Upper lobe of left lung (tissue), 6 donors: ENCODE results near the gene JAZF1. TPM values are rescaled to one million over a fixed set of nuclear protein-coding genes. Genes with fewer than 3 reads are reported as not detected.

ENCODE experiments used
- ATAC-seq, 2 donors: fragments of 200-7000 bp; cut with Tn5 transposase; one replicate each; pipeline ENCODE4 v1.9.1; 2022; ENCODE audit warnings: mild to moderate bottlenecking in 2 of 2, moderate library complexity in 2 of 2; ENCODE audit not compliant: low FRiP score in 2 of 2
- DNase-seq, 2 donors: peaks; one replicate each; pipeline ENCODE4 v3.0.0-alpha.2; 2019 to 2020
- H3K27ac ChIP-seq, 4 donors: fragments of 200-600 bp; sonication (generic); one replicate each; pipeline ENCODE4 v1.5.1; 2016 to 2019
- H3K27me3 ChIP-seq, 4 donors: fragments of 200-600 bp; sonication (generic); one replicate each; pipeline ENCODE4 v1.5.1; 2017 to 2019
- H3K36me3 ChIP-seq, 4 donors: fragments of 200-600 bp; sonication (generic); one replicate each; pipeline ENCODE4 v1.5.1; 2016 to 2019
- H3K4me1 ChIP-seq, 4 donors: fragments of 200-600 bp; sonication (generic); one replicate each; pipeline ENCODE4 v1.5.1; 2018 to 2019
- H3K4me3 ChIP-seq, 4 donors: fragments of 200-600 bp; sonication (generic); one replicate each; pipeline ENCODE4 v1.5.1; 2017 to 2019; ENCODE audit warnings: mild to moderate bottlenecking in 2 of 4, moderate library complexity in 1 of 4
- H3K9me3 ChIP-seq, 4 donors: fragments of 200-600 bp; sonication (generic); one replicate each; pipeline ENCODE4 v1.5.1; 2018 to 2019
- CTCF ChIP-seq, 6 experiments: fragments of 450-650 bp in 4 of 6; fragments of 200-600 bp in 2 of 6; sonication (generic) in 2 of 6; IDR thresholded peaks; one replicate each; pipeline ENCODE4 v1.5.1; 2016 to 2019; ENCODE audit warnings: antibody characterized with exemption in 6 of 6
- EP300 ChIP-seq, 4 donors: sonication (generic); formaldehyde crosslinking; IDR thresholded peaks; one replicate each; pipeline ENCODE4 v1.5.1; 2017; ENCODE audit warnings: antibody characterized with exemption in 4 of 4, control low read depth in 2 of 4
- POLR2A ChIP-seq, 4 donors: fragments of 450-650 bp; IDR thresholded peaks; one replicate each; pipeline ENCODE4 v1.5.1; 2016 to 2017; ENCODE audit warnings: antibody characterized with exemption in 4 of 4, mild to moderate bottlenecking in 2 of 4
- POLR2AphosphoS5 ChIP-seq, 2 donors: sonication (generic); formaldehyde crosslinking; IDR thresholded peaks; one replicate each; pipeline ENCODE4 v1.5.1; 2017; ENCODE audit warnings: antibody characterized with exemption in 2 of 2
- WGBS, 2 donors: methylation state at CpG; one replicate each; pipeline ENCODE4 v1.1.5; 2017 to 2018; 5-methylcytosine and 5-hydroxymethylcytosine counted together
- total RNA-seq, 6 donors: library from RNA; depleted of rRNA in 4 of 6; stranded (reverse); fragments of >200 nt in 4 of 6; gene quantifications; one replicate each; pipeline versions ENCODE4 v1.1.0 to v1.2.1, GENCODE V29; 2016 to 2021
- donor health status: DM: no; HTN: no; CAD: no; lungs with moderate emphysema.
- donor health status: DM: no; HTN: yes; CAD: no; lungs with severe emphysema.

The JAZF1 gene
- total RNA-seq, 6 donors from 2014 or later, result 4.2 to 19.4 (median 12.4) TPM

GRCh38 chr7:27972276-27972675, 208.3 kb downstream of the JAZF1 start:
- Histone ChIP-seq H3K36me3 (no peaks in the 10 kb centered on the region), H3K4me1 (no peaks in the 10 kb centered on the region), H3K4me3 (no peak overlapping the region), H3K27me3 (no peaks in the 10 kb centered on the region), H3K9me3 (no peaks in the 10 kb centered on the region), H3K27ac (no peak overlapping the region)
- peak in 1 of 2 donors; percentile 43 for ATAC-seq
- WGBS, 2 donors, result 35 to 43% methylated on average over 2 of the region's 2 CpGs
- no peak for TF ChIP-seq EP300 (IDR thresholded peaks at IDR 0.05)
- no peak for TF ChIP-seq POLR2AphosphoS5 (IDR thresholded peaks at IDR 0.05)
- no peak for TF ChIP-seq CTCF (IDR thresholded peaks at IDR 0.05)
- no peak for TF ChIP-seq POLR2A (IDR thresholded peaks at IDR 0.05)
- DNase-seq, result no peak

DNA sequence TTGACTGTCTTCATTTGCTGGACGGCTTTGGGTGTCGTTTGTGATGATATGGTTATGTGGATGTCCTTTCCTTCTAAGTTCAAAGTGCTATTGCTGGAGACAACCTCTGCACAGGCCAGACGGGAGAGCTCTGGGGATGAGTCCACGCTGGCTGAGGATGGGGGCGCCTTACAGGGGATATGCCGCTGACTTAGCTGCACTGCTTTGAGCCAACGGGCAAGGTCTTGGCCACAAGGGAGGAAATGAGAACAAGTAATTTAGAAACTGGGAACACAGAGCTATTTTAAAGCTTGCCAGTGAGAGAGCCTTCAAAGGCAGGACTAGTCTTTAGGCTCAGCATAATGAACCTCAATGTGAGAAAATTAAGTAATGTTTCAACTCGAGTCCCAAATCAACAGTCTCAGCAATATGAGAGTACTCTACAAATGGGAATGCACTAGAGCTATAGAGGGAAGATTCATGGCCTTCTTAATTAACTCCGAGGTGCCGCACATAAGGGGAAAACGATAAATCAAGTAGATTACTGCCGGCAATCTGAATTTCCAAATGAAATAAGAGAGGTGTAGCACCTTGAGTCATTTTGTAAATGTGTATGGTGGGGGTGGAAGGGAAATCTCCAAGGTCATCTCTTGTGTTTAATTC, 209.3 kb downstream of the JAZF1 start:
- no peak for ATAC-seq

DNA sequence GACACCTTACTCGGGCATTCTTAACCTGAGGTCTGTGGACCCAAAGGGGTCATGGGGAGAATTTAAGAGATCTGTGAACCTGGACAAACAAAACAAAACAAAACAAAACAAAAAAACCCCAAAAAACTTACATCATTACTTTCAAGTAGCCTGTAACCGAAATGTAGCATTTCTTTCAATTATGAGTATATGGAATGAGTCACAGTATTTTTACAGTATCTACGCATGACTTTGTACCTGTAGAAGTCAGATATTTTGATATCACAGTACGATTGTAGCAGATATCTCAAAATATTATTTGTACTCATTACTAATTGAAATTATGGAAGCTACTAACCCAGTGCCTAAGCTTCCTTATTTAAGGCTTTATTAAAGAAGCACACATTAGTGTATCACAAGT, 210.2 kb downstream of the JAZF1 start:
- WGBS, 2 donors, result 66 to 74% methylated on average over 4 of the region's 4 CpGs
- Histone ChIP-seq H3K27ac (no peak overlapping the region), H3K36me3 (no peaks in the 10 kb centered on the region), H3K4me3 (no peak overlapping the region), H3K4me1 (no peaks in the 10 kb centered on the region), H3K27me3 (no peaks in the 10 kb centered on the region), H3K9me3 (no peaks in the 10 kb centered on the region)
- TF ChIP-seq CTCF (IDR thresholded peaks at IDR 0.05) (no peak), EP300 (IDR thresholded peaks at IDR 0.05) (no peak), POLR2AphosphoS5 (IDR thresholded peaks at IDR 0.05) (no peak), POLR2A (IDR thresholded peaks at IDR 0.05) (no peak)
- no peak for ATAC-seq
- DNase-seq, result no peak

More for the DNA sequence above, 209.3 kb downstream of the JAZF1 start:
- TF ChIP-seq POLR2AphosphoS5 (IDR thresholded peaks at IDR 0.05) (no peak), POLR2A (IDR thresholded peaks at IDR 0.05) (no peak), EP300 (IDR thresholded peaks at IDR 0.05) (no peak), CTCF (IDR thresholded peaks at IDR 0.05) (no peak)
- no peaks in the 10 kb centered on the region for H3K4me1 ChIP-seq
- DNase-seq, result peak in 1 of 2 donors; percentile 2
- WGBS, 2 donors, result 88 to 90% methylated on average over 12 of the region's 12 CpGs
- no peak overlapping the region for H3K27ac ChIP-seq
- no peaks in the 10 kb centered on the region for H3K9me3 ChIP-seq
- no peaks in the 10 kb centered on the region for H3K36me3 ChIP-seq
- no peak overlapping the region for H3K4me3 ChIP-seq
- H3K27me3 ChIP-seq, result no peaks in the 10 kb centered on the region

DNA sequence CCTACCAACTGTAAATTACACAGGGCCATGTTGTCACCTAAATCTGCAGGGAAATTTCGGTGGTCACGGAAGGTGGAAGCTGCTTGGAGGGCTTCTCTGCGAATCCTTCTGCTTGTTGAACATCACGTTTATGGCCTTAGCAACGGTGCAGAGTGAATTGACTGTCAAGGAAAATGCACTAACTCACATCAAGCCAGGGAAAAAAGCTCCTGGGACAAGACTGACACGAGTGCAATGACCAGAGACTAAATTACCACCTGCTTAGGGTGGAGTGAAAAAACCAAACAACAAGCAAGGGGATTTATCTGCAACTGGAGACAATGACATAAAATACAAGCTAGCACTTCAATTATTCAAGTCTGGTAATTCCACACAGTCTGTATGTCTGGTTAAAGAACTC, 211.2 kb downstream of the JAZF1 start:
- ATAC-seq (no peak), DNase-seq (no peak)
- TF ChIP-seq POLR2AphosphoS5 (IDR thresholded peaks at IDR 0.05) (no peak), CTCF (IDR thresholded peaks at IDR 0.05) (no peak), EP300 (IDR thresholded peaks at IDR 0.05) (no peak), POLR2A (IDR thresholded peaks at IDR 0.05) (no peak)
- WGBS, 2 donors, result 92 to 93% methylated on average over 6 of the region's 6 CpGs
- H3K4me1 ChIP-seq, result no peaks in the 10 kb centered on the region
- no peaks in the 10 kb centered on the region for H3K36me3 ChIP-seq
- no peaks in the 10 kb centered on the region for H3K27me3 ChIP-seq
- H3K9me3 ChIP-seq, result no peaks in the 10 kb centered on the region
- no peak overlapping the region for H3K4me3 ChIP-seq
- H3K27ac ChIP-seq, result no peak overlapping the region

- WGBS, 2 donors, result 85 to 89% methylated on average over 1 of the region's 1 CpG
- no peak overlapping the region for H3K27ac ChIP-seq
- H3K36me3 ChIP-seq, result no peaks in the 10 kb centered on the region
- no peak for TF ChIP-seq POLR2AphosphoS5 (IDR thresholded peaks at IDR 0.05)
- no peak for TF ChIP-seq POLR2A (IDR thresholded peaks at IDR 0.05)
- TF ChIP-seq EP300 (IDR thresholded peaks at IDR 0.05), result no peak
- TF ChIP-seq CTCF (IDR thresholded peaks at IDR 0.05), result no peak
- no peak overlapping the region for H3K4me3 ChIP-seq
- H3K9me3 ChIP-seq, result no peaks in the 10 kb centered on the region
- H3K4me1 ChIP-seq, result no peaks in the 10 kb centered on the region
- ATAC-seq, result no peak
- no peak for DNase-seq
- no peaks in the 10 kb centered on the region for H3K27me3 ChIP-seq
Observed at GRCh38 chr7:27967639-27968038, 213.0 kb downstream of the JAZF1 start.
